Activated T-helper 1 cell treated with anti-CD3 and anti-CD28 coated beads, Interleukin-2, amount 50 U/mL, for 16 hours (primary cell): ENCODE measurements around the gene AGAP1.

Source experiments
- DNase-seq, 2 donors: peaks; one replicate each; pipeline ENCODE4 v3.0.0-alpha.2; 2020; ENCODE audit warnings: low read depth in 1 of 2, low spot score in 1 of 2

AGAP1 gene

DNA sequence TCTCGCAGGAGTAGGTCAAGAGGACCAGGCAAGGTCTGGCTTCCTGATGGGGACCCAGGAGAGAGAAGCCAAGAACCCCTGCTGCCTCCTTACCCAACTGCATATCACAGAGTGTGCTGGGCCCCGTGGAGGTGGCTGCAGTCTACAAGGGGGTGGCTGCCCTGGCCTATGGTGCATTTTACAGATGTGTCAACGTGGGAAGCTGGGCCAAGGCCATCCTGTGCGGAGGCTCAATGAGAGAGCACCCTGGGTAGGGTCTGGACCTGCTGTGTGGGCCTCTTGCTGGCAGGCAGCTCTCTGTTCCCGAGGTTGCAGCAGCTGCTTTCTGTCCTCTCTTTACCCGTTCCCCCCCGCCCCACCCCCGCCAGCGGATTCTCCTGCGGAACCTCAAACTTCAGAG is 612.9 kb downstream of the AGAP1 start:
- DNase-seq = no peak

DNA sequence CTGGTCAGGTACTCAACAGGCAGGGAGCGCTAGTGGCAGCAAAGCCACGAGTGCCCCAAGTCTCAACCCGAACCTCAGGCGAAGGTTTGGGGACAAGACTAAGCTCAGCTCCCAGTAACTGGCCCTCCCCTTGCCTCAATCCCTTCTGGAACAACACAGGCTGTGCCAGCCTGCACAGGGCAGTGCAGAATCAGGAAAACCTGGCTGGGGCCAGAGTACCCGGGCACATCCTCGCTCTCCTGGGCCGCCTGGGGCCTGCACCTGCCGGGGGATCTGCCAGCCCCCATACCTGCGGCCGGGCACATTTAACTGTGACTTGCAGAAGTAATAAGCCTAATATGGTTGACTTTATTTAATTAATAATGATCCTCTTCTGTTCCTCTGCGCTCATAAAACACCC is 613.7 kb downstream of the AGAP1 start:
- DNase-seq = no peak

DNA sequence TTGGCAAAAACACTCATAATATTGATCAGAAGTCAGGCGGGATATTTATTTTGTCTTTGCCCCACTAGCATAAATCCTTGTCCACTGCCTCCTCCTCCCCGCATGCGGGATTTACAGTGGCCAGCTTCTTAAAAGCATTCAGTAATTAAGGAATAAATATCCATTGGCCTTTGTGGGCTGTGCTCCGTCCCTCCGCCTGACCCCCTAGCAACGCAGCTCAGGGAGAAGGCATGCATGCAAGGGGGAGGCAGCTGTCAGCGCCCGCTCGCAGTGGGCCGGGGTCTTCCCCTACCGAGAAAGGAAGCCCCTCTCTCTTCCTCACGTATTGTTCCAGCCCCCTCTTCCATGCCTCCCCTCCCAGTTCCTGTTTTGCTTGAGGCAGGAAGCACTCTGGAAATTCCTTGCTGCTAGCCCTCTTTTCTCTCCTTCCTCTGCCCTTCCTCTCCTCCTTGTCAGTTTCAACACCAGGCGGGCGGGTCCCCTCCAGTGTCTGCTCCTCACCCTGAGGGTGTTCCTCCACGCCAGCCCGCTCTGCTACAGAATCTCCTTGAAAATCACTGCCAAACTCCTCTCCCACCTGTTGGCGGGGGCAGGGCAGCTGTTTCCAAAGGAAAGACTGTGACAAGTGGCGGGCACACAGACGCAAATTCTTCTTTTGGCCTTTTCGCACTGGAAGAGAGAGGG is 614.2 kb downstream of the AGAP1 start:
- DNase-seq = no peak

DNA sequence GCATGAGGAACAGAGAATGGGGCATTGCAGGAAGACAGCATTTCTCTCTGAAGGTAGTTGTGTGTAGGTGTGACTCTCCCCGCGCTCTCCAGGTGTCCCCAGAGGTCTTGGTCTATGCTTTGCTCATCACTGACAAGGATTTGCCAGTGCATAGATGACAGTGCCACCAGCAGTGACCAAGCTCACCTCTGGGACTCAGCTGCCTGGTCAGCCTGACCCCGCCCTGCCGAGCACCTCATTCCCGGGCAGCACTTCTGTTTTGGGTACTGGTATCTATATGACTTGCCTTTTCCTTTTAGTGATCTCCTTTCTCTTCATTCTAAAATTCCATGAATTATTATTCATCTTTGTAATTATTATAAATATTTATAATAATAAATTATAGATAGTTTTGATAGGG is 615.2 kb downstream of the AGAP1 start:
- DNase-seq = no peak

DNA sequence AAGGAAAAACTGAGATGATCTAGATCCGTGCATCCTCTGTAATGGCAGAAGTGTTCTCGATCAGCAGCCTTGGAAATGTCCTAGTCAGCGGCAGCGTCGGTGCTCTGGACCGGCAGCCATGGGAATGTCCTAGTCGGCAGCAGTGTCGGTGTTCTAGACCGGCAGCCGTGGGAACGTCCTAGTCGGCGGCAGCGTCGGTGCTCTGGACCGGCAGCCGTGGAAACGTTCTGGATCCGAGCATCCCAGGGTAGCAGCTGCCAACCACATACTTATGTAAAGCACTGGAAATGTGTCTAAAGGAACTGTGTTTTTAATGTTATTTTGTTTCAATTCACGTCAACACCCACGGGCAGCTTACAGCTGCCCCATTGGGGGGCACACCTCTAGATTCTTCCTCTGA is 615.6 kb downstream of the AGAP1 start:
- no peak for DNase-seq

DNA sequence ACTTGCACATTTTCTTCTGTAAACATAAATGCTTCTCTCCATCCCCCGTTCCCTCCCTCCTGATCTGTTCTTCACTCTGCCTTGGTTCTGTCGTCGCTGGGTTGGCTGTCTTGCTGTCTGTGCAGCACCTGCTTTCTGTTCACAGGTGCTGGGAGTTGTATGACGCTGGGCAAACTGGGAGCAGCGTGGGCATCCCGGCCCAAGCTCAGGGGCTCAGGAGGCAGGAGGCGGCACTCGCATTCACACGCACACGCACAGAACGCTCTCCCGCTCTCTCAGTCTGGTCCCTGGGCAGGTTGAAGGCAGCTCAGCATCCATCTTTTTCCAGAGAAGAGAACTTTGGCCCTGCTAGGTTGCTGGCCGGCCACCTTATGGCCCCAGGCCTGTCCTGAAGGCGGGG is 618.6 kb downstream of the AGAP1 start:
- no peak for DNase-seq

DNA sequence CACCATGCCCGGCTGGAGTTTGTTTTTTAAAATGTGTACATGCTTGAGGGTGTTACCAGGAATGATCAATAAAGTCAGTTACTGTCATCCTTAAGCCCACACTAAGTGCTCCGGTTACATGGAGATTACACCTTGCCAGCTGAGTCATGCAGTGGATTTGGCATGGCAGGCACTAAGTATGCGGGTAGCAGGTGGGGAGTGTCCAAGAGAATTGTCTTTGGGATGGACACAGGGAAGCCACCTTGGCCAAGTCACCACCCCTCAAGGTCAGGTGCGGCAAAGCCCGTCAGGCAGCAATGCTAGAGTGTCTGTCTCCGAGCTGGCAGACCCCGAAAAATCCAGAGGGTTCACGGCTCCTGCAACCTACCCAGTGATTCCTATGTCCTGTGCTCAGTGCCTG is 619.6 kb downstream of the AGAP1 start:
- no peak for DNase-seq

DNA sequence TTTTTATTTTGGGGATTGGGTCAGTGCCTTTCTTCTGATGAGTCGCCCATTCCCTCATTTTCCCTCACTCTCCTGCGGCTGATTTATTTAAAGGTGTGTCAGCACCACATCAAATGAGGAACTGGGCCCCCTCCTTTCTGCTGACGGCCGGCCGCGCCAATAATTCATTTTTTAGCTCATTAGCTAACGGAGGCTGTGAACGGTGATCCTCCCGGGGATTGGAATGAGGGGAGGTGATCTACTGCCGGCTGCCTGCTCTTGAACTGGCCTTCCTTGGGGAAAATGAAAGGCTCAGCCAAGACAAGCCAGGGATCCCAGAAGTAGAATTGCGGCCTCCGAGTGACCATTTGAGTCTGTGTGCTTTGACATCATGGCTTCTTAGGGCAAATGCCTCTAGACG is 620.1 kb downstream of the AGAP1 start:
- DNase-seq = no peak

DNA sequence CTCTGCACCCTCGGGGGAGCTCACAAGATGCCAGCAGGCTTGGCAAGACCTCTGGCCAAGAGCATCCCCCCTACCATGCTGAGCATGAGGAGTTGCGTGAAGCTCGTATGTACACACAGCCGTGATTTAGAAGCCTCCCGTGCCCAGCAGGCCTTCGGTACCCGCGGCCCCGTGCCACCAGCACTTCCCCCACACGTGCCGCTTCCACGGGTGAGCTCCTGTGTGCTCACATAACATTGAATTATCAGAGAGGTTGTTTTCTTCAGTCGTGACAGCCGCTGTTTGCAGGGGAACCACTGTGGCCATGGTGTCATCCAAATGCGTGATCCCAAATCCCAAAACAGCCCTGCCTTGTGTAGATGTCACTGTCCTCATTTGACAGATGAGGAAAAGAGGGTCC is 621.1 kb downstream of the AGAP1 start:
- DNase-seq = no peak

DNA sequence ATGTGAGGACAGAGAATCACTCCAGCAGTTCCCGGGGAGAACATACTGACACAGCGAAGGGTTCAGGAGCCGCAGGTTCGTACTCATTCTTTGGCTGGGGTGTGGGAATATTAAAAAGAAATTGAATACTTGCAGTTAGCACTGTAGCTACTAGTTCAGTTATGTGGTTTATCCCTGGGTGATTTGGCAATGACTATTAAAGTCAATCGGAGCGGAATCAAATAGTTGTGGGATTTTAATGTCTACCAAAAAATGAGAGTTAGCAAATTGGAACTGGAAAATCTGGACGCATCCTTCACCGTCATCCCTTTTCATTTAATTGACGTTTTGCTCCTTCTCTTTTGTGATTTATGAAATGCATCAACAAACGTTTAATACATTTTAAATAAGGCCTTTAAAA is 623.6 kb downstream of the AGAP1 start:
- no peak for DNase-seq

DNA sequence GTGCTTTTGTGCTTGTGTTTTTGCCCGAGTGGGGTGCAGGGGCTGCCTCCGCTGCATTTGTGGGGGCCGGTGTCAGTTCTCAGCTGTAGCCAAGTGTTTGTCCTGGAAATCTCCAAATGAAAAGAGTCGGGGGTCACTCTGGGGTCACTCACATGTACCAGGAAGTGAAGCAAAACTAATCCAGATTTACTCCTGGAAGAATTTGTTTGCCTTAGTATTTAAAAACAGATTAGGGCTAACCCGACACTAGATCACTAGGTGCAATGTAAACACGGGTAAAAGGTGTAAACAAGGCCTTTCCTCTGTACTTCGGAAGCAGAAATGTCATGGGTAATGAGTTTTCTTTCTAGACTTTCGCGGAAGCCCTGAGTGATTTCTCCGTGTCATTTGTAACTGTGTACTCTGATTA is 624.0 kb downstream of the AGAP1 start:
- DNase-seq = no peak

DNA sequence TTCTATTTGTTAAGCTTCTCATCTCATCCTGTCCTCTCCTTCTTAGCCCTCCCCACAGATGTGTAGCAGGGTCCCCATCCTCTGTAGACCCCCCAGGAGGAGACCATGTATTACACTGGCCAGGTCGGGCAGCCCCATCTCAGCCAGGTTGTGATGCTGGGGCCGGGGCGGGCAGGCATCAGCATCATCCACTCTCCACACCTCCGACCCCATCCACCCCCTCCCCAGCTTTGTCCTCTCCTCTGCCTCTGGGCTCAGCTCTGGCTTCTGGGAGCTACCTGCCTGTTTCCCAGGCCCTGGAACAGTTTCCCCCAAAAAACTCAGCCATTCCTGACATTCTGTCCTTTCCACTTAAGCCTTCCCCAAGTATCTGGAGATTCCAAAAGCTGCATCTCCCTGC is 625.2 kb downstream of the AGAP1 start:
- DNase-seq = no peak

DNA sequence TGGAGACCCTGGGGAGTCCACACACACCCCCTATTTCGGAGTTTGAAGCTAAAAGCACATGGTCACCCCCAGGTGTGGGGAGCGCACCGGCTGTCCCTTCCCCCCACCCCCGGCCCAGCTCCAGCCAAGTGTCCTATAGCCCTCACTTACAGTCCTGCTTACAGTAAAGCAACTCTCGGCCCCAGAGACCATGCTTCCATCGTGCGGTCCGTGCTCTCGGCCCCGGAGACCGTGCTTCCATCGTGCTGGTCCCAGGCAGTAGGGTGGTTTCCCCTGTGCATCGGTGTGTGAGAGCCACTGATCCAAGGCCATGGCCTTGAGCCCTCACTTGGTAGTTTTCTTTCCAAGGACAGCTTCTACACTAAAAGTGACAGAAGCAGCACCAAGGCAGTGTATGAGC is 625.6 kb downstream of the AGAP1 start:
- DNase-seq = no peak

DNA sequence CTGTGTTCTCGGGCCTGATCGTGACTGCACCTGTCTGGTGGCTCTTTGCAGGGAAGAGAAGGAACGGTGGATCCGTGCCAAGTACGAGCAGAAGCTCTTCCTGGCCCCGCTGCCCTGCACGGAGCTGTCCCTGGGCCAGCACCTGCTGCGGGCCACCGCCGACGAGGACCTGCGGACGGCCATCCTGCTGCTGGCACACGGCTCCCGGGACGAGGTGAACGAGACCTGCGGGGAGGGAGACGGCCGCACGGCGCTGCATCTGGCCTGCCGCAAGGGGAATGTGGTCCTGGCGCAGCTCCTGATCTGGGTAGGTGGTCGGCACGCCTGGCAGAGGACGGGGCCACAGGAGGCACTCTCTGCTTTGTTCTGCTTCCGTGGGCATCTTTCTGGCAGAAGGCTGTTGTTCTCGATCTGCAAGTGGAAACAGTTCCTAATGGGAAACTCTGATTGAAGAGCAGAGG is 626.3 kb downstream of the AGAP1 start:
- no peak for DNase-seq

DNA sequence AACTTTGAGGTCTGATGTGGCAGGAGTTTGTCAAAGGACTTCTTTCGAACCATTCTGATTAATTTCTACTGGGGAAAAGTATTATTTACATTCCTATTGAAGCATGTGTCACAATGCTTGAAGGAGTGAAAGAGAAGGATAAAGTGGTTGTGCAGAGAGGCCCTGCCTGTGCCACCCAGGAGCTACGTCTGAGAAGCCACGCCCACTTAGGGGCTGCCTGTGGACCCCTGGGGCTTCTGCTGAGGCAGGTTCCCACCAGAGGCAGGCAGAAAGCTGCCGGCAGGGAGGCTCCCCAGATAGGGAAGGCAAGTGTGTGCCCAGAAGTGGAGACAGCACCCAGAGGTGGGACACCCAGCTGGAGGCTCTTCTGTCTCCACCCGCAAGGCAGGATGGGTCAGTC is 627.0 kb downstream of the AGAP1 start:
- no peak for DNase-seq

DNA sequence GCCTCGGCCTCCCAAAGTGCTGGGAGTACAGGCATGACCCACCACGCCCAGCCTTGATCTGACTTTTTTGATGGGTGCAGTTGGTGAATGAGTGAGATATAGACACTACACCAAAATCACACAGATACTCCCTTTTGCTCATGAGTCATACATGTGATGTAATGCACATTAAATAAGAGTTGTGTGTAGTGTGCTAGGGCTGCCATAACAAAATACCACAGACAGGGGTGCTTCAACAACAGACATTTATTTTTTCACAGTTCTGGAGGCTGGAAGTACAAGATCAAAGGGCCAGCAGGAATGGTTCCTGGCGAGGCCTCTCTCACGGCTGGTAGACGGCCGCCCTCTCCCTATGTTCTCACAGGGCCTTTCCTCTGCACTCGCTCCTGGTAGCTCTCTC is 627.7 kb downstream of the AGAP1 start:
- DNase-seq = no peak

DNA sequence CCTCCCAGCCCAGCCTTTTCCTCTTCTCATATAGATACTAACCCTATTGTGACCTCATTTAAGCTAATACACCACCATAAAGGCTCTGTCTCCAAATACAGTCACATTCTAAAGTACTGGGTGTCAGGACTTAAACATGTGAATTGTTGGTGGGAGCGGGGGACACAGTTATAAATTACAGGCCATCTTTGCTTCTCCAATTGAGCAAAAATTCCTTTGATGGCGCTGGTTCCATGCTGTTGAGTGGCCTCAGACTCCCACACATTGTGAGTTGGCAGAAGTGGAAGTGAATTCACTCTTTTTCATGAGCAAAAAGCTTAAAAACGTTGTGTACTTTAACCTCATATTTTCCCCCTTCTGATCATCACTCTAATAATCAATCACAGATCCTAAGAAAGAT is 628.4 kb downstream of the AGAP1 start:
- no peak for DNase-seq

DNA sequence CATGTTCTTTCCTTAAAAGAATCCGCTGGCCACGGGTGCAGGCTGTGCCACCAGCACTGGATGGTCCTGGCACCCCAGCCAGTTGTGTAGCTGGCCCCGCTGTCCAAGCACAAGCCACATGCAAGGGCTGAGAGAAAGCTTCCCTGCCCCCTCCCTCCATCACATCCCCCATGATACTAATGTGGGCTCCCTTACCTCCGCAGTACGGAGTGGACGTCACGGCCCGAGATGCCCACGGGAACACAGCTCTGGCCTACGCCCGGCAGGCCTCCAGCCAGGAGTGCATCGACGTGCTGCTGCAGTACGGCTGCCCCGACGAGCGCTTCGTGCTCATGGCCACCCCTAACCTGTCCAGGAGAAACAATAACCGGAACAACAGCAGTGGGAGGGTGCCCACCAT is 629.9 kb downstream of the AGAP1 start:
- DNase-seq = no peak

DNA sequence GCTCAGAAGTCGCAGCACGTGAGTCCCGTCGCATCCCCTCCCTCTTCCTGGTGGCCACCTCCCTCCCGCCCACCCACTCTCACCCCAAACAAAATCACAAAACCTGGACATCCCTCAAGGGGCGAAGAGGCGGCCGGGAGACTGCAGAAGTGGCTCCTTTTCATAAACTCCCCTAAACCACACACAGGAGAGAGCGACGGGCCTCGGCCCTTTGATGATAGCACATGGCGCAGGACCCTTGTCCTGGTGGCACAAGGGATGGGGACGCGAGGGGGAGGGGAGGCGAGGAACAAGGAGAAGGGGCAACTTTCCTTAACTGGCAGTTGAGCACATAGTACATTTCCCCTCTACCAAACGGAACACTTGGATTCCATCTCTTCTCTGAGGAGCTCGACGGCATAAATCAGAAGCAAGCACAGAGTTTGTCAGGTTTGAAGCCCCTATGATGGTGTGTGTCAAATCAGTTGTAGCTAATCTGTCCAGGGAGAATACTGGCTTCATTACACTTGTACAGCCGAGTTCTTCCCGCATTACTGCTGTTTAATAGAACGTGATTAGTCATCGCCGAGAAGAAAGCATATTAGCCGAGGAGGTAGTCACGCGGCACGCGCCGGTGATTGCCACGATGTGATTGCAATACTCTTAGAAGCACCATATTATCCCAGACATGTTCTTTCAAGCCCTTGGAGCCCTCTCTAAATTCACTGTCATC is 630.5 kb downstream of the AGAP1 start:
- DNase-seq = no peak

DNA sequence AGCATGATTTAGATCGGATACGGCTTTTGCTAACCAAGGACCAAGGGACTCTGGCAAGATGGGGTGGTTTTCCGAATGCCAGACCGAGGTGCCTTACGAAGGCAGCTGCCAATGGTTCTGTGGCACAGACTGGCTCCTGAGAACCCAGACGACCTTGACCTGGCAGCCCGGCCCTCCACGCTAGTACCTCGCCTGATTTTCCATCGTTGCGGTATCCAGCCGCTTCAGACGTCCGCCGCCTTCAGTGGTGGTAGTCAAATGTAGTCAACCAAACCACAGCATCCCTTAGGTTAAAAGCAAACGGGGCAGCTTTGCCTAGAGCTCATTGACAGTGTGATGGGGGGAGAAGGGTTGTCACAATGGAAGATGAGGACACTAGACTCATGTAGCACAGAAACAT is 631.7 kb downstream of the AGAP1 start:
- DNase-seq = no peak

DNA sequence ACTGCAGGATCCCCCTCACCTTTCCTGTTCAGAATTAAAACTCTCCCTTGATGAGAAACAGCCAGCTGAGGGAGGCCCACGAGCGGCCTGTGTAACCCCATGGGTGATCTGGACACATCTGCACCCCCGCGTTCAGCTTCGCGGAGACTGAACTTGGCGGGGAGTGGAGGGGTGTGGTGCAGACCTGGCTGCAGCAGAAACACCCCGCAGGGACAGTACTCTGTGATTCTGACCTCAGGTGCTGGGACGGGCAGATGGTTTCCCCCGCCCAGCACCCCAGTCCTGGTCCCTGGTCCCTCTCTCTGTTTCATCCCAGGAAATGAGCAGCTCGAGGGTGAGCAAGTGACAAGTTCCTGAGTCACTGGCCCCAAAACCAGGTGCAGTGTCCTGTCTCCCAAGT is 633.2 kb downstream of the AGAP1 start:
- DNase-seq = no peak

DNA sequence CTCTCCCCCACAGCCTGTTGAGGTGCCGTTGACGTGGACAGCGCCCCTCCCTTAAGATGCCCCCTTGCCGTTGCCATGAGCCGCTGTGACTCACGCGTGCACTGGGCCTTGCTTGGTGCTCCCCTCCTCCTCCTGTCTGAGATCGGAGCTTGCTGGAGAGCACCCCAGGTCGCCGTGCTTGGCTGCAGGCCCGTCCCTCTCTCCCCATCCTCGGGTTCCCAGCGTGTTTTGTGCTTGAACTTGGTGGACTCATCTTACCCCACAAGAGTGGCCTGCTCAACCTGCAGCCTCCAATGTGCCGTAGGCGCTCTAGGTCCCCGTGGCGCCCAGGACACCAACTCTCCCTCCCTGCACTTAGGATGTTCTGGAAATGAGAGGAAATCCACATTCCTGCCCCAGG is 634.5 kb downstream of the AGAP1 start:
- no peak for DNase-seq

DNA sequence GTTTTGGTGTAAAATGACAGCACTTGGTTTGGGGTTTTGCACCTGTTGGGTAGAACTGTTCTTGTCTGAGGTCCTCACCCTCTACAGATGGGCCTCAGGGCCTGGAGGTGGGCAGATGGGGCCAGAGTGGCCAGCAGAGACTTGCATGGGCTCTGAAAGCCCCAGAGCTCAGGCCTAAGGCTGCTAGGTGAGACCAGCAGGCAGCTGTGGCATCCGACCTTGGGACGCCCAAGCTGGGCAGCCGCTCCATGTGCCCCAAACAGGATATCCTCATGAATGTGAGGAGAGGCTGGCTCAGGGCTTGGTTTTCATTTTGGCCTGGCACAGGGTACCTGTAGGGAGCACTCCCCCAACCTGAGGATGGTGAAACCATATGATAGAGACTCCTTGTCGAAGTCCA is 636.1 kb downstream of the AGAP1 start:
- no peak for DNase-seq
